Activated T-cell treated with anti-CD3 and anti-CD28 coated beads, Interleukin-2, amount 50 U/mL, for 4 hours (primary cell): ENCODE measurements around the gene IFNL2. TPM values are rescaled to one million over a fixed set of nuclear protein-coding genes. Genes with fewer than 3 reads are reported as not detected.
"Not testable (repeated sequence)": the region's sequence is repeated elsewhere in the genome, so short reads cannot be mapped to it uniquely, and the experiment has no call there.

Experiments
- ATAC-seq, 2 donors: fragments of 200-7000 bp; cut with Tn5 transposase; one replicate each; pipeline ENCODE4 v1.10.0; 2021
- DNase-seq: peaks from one replicate; pipeline ENCODE4 v3.0.0-alpha.2; 2020
- H3K27me3 Mint-ChIP-seq: one replicate; pipeline ENCODE4 v1.8.0; 2021; ENCODE audit warnings: low read depth, mixed read lengths
- H3K36me3 Mint-ChIP-seq: one replicate; pipeline ENCODE4 v1.8.0; 2022; ENCODE audit warnings: mixed read lengths; ENCODE audit not compliant: insufficient read depth
- H3K4me1 Mint-ChIP-seq: one replicate; pipeline ENCODE4 v1.8.0; 2021; ENCODE audit warnings: low read depth, mixed read lengths
- H3K4me3 Mint-ChIP-seq: one replicate; pipeline ENCODE4 v1.8.0; 2021; ENCODE audit warnings: mild to moderate bottlenecking, moderate library complexity, mixed read lengths
- H3K9me3 Mint-ChIP-seq: one replicate; pipeline ENCODE4 v1.8.0; 2021; ENCODE audit warnings: mixed read lengths
- total RNA-seq, 3 donors: library from RNA; stranded (reverse); gene quantifications; one replicate each; pipeline ENCODE4 v1.2.1, GENCODE V29; 2021

Gene IFNL2
- total RNA-seq, 3 donors from 2014 or later, result not detected

DNA sequence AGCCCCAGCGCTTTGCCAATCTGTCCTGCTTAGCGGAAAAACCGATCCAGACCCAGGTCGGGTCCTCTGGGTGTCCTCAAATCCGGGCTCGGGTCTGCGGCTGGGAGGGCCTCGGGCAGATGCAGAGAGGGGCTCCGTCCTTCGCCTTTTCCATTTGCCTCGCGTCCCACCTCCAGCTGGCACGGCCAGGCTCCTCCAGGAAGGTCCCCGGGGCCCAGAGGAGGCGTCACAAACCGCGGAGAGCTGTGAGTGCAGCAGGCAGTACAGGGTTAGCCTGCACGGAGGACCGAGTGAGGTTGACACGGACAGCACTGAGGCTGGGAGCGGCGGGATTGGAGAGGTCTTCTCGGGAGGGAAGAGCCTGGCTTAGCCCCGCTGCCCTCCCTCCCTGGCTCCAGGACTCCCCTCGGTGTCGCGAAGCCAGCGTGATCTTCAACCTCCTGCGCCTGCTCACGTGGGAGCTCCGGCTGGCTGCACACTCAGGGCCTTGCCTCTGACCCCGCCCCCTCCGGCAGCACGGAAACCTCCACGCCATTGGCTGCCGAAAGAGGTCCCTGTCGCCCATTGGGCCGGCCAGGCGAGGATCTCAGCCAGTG, 2.8 kb upstream of the IFNL2 start:
- DNase-seq (no peak), ATAC-seq (peak in 1 of 2 donors; percentile 12)
- Mint-ChIP-seq H3K4me1 (peaks cover 7% of the 10 kb centered on the region), H3K4me3 (no peak overlapping the region), H3K36me3 (no peaks in the 10 kb centered on the region), H3K9me3 (no peaks in the 10 kb centered on the region), H3K27me3 (peaks cover 49% of the 10 kb centered on the region)

DNA sequence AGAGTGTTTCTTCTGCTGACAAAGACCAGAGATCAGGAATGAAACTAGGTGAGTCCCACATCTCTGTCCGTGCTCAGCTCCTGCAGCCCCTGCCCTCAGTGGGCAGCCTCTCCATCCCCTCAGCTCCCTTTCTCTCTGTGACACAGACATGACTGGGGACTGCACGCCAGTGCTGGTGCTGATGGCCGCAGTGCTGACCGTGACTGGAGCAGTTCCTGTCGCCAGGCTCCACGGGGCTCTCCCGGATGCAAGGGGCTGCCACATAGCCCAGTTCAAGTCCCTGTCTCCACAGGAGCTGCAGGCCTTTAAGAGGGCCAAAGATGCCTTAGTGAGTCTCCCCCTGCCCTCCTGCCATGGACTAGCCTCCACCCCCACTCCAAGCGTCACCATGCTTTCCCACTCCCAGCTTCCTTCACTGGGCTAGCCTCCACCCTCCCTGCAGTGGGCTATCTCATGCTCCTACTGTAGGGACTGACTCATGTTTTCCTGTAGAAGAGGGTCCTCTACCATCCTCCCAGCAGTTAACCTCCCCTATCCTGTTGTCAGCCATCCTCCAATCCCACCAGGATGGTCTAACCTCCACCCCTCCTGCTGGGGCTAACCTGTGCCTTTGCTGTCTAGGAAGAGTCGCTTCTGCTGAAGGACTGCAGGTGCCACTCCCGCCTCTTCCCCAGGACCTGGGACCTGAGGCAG, 481 bp downstream of the IFNL2 start:
- not testable (repeated sequence) for ATAC-seq, H3K9me3 Mint-ChIP-seq, DNase-seq, H3K4me3 Mint-ChIP-seq, H3K36me3 Mint-ChIP-seq, H3K4me1 Mint-ChIP-seq
- peaks cover 29% of the 10 kb centered on the region for H3K27me3 Mint-ChIP-seq

DNA sequence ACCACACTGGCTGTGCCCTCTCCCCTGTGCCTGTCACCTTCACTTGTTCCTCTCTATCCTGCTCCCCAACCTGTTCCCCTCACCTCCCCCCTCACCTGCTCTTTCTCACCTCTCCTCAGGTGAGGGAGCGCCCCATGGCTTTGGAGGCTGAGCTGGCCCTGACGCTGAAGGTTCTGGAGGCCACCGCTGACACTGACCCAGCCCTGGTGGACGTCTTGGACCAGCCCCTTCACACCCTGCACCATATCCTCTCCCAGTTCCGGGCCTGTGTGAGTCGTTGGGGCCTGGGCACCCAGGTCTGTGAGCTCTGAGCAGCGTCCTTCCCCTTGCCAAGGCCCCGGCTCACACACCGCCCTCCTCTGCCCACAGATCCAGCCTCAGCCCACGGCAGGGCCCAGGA, 1.2 kb downstream of the IFNL2 start:
- ATAC-seq, H3K4me1 Mint-ChIP-seq, H3K4me3 Mint-ChIP-seq, H3K9me3 Mint-ChIP-seq, DNase-seq, H3K36me3 Mint-ChIP-seq: not testable (repeated sequence)
- H3K27me3 Mint-ChIP-seq, result peaks cover 25% of the 10 kb centered on the region

DNA sequence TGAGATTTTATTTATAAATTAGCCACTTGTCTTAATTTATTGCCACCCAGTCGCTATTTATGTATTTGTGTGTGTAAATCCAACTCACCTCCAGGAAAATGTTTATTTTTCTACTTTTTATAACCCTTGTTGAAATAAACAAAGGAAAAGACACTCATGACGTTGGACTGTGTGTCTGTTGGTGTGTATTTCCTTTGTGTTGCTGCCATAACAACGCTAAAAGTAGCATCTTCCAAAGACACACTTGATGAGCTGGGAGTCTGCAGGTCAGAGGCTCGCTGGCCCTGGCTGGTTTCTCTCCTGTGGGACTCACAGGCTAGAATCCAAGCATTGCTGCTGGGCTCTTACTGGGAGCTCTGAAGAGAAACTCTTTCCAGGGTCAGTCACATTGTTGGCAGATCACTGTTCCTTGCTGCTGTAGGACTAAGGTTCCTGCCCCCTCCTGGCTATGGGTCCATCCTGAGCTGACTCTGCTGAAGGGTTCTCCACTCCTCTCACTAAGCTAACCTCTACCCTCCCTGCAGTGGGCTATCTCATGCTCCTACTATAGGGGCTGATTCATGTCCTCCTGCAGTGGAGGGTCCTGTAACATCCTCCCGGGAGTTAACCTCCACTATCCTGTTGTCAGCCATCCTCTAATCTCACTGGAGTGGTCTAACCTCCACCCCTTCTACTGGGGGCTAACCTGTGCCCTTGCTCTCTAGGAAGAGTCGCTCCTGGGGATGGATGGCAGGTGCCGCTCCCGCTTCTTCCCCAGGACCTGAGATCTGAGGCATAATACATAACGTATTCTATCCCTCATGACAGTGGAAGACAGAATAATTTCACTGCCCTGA, 2.1 kb downstream of the IFNL2 start:
- peaks cover 19% of the 10 kb centered on the region for H3K27me3 Mint-ChIP-seq
- no peaks in the 10 kb centered on the region for H3K9me3 Mint-ChIP-seq
- H3K36me3 Mint-ChIP-seq, result no peaks in the 10 kb centered on the region
- no peaks in the 10 kb centered on the region for H3K4me1 Mint-ChIP-seq
- ATAC-seq (no peak), DNase-seq (no peak)
- H3K4me3 Mint-ChIP-seq, result no peak overlapping the region

DNA sequence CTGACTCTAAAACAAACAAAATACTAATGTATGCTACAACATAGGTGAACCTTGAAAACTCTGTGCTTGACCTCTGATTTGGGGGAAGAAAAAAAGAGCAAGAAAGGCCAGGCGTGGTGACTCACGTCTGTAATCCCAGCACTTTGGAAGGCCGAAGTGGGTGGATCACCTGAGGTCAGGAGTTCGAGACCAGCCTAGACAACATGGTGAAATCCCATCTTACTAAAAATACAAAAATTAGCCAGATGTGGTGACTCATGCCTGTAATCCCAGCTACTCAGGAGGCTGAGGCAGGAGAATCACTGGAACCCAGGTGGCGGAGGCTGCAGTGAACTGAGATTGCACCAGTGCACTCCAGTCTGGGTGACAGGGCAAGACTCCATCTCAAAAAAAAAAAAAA, 5.7 kb downstream of the IFNL2 start:
- H3K9me3 Mint-ChIP-seq, H3K36me3 Mint-ChIP-seq, H3K4me3 Mint-ChIP-seq, H3K4me1 Mint-ChIP-seq, DNase-seq, ATAC-seq: not testable (repeated sequence)
- peaks cover 14% of the 10 kb centered on the region for H3K27me3 Mint-ChIP-seq

DNA sequence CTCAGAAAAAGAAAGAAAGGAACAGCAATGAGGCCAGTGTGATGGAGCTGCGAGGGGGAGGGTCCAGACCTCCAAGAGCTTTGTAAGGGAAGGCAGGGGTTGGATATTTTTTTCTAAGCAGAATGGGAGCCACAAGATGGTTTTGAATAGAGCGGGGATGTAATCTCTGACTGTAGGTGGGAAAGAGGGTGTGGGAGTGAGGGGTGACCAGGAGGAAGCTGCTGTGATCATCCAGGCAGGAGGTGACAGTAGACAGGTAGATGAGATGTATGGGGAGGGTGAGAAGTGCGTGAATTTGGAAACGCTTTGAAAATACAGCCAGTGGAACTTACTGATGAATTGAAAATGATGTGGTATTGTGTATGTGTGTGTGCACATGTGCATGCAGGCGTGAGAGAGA, 7.4 kb downstream of the IFNL2 start:
- Mint-ChIP-seq H3K36me3 (no peaks in the 10 kb centered on the region), H3K4me3 (no peak overlapping the region), H3K27me3 (peaks cover 9% of the 10 kb centered on the region), H3K4me1 (no peaks in the 10 kb centered on the region), H3K9me3 (no peaks in the 10 kb centered on the region)
- no peak for ATAC-seq
- DNase-seq, result no peak

DNA sequence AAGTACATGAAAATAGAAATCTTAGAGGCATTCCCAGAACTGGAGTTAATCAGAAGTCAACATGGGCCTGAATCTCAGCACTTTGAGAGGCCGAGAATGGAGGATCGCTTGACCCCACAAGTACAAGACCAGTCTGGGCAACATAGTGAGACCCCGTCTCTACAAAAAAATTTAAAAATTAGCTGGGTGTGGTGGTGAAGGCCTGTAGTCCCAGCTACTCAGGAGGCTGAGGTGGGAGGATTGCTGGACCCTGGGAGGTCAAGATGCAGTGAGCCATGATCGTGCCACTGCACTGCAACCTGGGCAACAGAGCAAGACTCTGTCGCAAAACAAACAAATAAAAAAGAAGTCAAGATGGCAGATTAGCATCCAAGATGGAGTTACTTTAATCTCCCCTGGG, 8.5 kb downstream of the IFNL2 start:
- Mint-ChIP-seq H3K27me3 (peaks cover 8% of the 10 kb centered on the region), H3K9me3 (no peaks in the 10 kb centered on the region), H3K4me1 (no peaks in the 10 kb centered on the region), H3K4me3 (no peak overlapping the region), H3K36me3 (no peaks in the 10 kb centered on the region)
- DNase-seq (no peak), ATAC-seq (no peak)

DNA sequence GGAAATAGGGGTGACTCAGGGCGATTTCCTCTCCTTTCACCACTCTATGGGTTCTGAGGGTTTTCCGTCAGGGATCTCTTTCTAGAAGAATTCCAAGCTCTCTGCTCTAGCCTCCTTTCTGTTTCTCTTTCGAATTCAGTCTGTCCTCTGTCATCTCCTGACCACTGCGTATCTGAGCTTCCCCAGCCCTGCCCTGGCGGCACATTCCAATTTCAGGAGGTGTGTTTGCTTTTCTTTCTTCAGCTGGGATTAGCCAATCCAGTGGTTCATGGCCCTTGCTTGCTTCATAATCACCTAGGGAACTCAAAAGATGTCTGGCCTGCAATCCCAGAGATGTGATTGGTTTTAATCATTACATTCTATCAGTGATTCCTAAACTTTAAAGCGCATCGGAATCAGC, 9.4 kb downstream of the IFNL2 start:
- H3K9me3 Mint-ChIP-seq, result no peaks in the 10 kb centered on the region
- peaks cover 8% of the 10 kb centered on the region for H3K27me3 Mint-ChIP-seq
- H3K4me1 Mint-ChIP-seq, result no peaks in the 10 kb centered on the region
- peaks cover 2% of the 10 kb centered on the region for H3K36me3 Mint-ChIP-seq
- H3K4me3 Mint-ChIP-seq, result no peak overlapping the region
- DNase-seq (no peak), ATAC-seq (no peak)

DNA sequence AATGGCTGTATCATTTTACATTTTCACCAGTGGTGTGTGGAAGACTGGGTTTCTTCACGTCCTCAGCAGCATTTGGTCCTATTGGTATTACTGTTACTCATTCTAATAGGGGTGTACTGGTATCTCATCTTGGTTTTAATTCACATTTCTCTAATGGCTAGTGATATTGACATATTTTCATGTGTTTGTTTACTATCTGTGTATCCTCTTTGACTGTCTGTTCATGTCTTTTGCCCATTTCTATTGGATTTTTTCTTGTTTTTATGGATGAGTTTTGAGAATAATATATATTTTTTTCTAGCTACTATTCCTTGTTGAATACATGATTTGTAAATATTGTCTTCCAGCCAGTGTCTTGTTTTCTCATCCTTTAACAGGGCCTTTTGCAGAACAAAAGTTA, 13.8 kb downstream of the IFNL2 start:
- ATAC-seq (no peak), DNase-seq (no peak)
- Mint-ChIP-seq H3K4me1 (no peaks in the 10 kb centered on the region), H3K27me3 (peaks cover 5% of the 10 kb centered on the region), H3K36me3 (peaks cover 2% of the 10 kb centered on the region), H3K4me3 (no peak overlapping the region), H3K9me3 (peaks cover 4% of the 10 kb centered on the region)

DNA sequence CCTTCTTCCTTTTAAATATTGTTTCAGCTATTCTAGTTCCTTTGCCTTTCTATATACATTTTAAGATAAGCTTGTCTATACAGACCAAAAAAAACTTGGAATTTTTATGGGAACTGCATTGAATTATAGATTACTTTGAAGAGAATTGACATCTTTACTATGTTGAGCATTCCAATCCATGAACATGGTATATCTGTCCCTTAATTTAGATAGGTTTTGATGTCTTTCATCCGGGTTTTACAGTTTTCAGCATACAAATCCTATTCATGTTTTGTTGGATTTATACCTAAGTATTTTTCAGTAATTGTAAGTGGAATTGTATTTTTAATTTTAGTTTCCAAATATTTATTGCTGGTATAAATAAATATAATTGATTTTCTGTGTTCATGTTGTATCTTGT, 15.8 kb downstream of the IFNL2 start:
- peaks cover 5% of the 10 kb centered on the region for H3K27me3 Mint-ChIP-seq

DNA sequence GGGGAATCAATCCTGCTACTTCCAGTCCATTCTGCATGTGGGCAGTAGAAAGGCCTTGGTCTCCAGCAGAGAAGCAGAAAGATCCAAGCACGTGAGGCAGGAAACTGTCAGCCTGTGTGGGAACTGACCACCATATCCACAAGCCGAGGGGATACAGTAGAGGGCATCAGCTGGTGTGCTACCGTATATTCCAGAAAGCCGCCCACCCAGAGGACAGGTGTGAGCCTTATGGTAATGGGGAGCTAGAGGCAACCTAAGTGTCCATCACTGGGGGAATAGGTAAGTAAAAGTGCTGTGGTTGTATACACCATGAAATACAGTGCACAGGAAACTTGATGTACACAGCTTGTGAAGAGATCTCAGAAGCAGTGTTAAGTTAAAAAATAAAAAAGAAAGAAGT, 25.2 kb downstream of the IFNL2 start:
- peaks cover 6% of the 10 kb centered on the region for H3K27me3 Mint-ChIP-seq
- no peaks in the 10 kb centered on the region for H3K36me3 Mint-ChIP-seq
- no peak for ATAC-seq
- no peak overlapping the region for H3K4me3 Mint-ChIP-seq
- DNase-seq, result no peak
- H3K4me1 Mint-ChIP-seq, result peaks cover 12% of the 10 kb centered on the region
- H3K9me3 Mint-ChIP-seq, result no peaks in the 10 kb centered on the region

More for the DNA sequence above, 15.8 kb downstream of the IFNL2 start:
- Mint-ChIP-seq H3K9me3 (peaks cover 4% of the 10 kb centered on the region), H3K4me3 (no peak overlapping the region), H3K36me3 (peaks cover 2% of the 10 kb centered on the region), H3K4me1 (no peaks in the 10 kb centered on the region)
- ATAC-seq (no peak), DNase-seq (no peak)

DNA sequence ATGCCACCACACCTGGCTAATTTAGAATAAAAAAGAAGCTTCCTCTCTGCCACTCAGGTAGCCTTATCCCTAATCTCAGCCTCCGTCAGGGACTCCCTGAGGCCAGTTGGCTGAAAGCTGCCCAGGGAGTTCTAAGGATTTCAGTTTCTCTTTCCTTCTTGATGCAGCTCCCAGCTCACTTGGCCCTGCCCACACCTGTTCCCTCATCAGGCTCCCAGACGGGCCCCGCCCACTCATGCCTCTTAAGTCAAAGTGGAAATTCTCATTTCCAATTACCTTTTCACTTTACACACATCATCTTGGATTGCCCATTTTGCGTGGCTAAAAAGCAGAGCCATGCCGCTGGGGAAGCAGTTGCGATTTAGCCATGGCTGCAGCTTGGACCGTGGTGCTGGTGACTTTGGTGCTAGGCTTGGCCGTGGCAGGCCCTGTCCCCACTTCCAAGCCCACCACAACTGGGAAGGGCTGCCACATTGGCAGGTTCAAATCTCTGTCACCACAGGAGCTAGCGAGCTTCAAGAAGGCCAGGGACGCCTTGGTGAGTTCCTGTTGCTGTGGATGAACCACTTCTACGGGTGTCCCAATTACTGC, 28.0 kb downstream of the IFNL2 start, which contains the start of gene IFNL1:
TSS of gene IFNL1 (plus strand) at position 353 of the 591 bp plus-strand sequence. CDS start at position 368, 15 bp downstream.
- no peaks in the 10 kb centered on the region for H3K36me3 Mint-ChIP-seq
- H3K4me1 Mint-ChIP-seq, result peaks cover 24% of the 10 kb centered on the region
- DNase-seq (no peak), ATAC-seq (no peak)
- no peaks in the 10 kb centered on the region for H3K9me3 Mint-ChIP-seq
- H3K27me3 Mint-ChIP-seq, result peaks cover 2% of the 10 kb centered on the region
- no peak within 1 kb of the TSS for H3K4me3 Mint-ChIP-seq

DNA sequence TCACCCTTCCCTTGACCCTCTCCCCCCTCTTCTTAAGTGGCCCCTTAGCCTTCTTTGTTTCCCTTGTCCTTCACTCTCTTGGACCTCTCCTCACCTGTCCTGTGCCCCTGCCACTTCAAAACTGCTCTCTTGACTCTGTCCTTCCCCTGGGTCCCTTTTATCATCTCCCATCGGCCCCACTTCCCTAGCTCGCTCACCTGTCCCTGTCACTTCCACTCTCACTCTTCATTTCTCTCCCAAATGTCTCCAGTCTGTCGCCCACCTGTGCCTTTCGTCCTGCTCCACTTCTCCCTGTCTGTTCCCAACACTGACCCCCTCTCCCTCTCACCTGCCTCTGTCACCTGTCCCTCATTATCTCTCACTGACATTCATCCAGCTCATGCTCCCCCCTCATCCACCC, 28.7 kb downstream of the IFNL2 start:
- Mint-ChIP-seq H3K9me3 (no peaks in the 10 kb centered on the region), H3K4me1 (peaks cover 24% of the 10 kb centered on the region), H3K4me3 (no peak overlapping the region), H3K36me3 (no peaks in the 10 kb centered on the region), H3K27me3 (peaks cover 2% of the 10 kb centered on the region)
- ATAC-seq (no peak), DNase-seq (no peak)

DNA sequence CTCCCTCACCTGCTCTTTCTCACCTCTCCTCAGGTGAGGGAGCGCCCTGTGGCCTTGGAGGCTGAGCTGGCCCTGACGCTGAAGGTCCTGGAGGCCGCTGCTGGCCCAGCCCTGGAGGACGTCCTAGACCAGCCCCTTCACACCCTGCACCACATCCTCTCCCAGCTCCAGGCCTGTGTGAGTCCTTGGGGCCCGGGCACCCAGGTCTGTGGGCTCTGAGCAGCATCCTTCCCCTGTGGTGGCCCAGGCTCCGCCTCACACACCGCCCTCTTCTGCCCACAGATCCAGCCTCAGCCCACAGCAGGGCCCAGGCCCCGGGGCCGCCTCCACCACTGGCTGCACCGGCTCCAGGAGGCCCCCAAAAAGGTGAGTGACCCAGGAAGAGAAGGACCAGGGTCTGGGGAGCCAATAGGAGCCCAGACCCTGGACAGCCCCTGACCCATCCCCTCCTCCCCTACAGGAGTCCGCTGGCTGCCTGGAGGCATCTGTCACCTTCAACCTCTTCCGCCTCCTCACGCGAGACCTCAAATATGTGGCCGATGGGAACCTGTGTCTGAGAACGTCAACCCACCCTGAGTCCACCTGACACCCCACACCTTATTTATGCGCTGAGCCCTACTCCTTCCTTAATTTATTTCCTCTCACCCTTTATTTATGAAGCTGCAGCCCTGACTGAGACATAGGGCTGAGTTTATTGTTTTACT, 29.9 kb downstream of the IFNL2 start:
- Mint-ChIP-seq H3K27me3 (peaks cover 2% of the 10 kb centered on the region), H3K36me3 (no peaks in the 10 kb centered on the region), H3K4me1 (peaks cover 24% of the 10 kb centered on the region), H3K9me3 (no peaks in the 10 kb centered on the region), H3K4me3 (peak overlapping the region; percentile 45)
- DNase-seq, result peak; percentile 30
- peak; percentile 80 to 85 for ATAC-seq
